GM19324 (cell line): Measurements from ENCODE around the gene ERCC8.
"Not testable (repeated sequence)": the region's sequence is repeated elsewhere in the genome, so short reads cannot be mapped to it uniquely, and the experiment has no call there.

Experiments
- ATAC-seq: cut with Tn5 transposase; IDR thresholded peaks from one replicate; pipeline ENCODE4 v1.9.1; 2021; ENCODE audit warnings: mild to moderate bottlenecking, moderate library complexity; ENCODE audit not compliant: unreplicated experiment, low FRiP score

The ERCC8 gene

DNA sequence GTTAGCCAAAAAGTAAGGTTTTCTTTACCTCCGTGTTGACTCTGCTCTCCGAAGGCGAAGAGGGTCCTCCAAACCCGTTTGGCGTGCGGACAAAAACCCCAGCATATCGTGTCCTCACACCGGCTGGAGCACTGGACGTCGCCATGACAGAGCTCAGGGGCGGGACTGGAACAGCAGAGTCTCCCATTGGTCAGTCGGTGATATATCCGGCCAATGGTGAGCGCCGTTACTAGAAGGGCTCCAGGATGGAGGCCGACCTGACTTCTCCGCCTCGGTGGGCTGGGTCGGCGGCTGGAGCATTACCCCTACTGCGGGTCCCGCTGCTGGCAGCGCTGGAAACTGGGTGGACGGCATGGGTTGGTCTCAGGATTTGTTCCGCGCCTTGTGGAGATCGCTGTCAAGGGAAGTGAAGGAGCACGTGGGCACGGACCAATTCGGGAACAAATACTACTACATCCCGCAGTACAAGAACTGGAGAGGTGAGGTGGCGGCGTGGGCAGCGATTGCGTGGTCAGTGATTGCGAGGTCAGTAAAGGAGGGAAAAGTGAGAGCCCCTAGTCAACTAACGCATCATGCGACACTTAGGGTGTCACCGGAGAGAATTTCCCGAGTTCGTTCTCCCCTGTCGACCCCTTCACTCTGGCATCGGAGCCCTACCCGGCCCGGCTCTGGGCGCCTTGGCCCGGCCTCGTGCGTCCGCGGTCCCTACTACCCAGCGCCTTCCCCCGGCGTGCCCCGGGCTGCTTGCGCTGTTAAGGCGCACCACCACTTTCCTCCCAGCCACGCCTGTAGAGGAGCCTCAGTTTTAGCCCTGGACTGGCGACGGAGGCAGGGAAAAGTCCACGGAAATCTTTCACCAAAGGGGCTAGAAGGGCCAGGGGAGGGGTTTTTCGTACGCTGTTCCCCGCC lies at the start of gene ERCC8, which contains the start of gene NDUFAF2:
ERCC8 (minus strand) TSS at position 167 of the 909 bp plus-strand sequence; CDS start at position 105, 62 bp downstream.
NDUFAF2 (plus strand) TSS at position 302 of the 909 bp plus-strand sequence; CDS start at position 353, 51 bp downstream.
- peak; percentile 100 for ATAC-seq

- ATAC-seq = no peak
These were observed 49.2 kb upstream of the ERCC8 start for GRCh38 chr5:60993875-60994571.

- ATAC-seq = no peak
These were observed 48.6 kb upstream of the ERCC8 start for GRCh38 chr5:60993425-60993824.

DNA sequence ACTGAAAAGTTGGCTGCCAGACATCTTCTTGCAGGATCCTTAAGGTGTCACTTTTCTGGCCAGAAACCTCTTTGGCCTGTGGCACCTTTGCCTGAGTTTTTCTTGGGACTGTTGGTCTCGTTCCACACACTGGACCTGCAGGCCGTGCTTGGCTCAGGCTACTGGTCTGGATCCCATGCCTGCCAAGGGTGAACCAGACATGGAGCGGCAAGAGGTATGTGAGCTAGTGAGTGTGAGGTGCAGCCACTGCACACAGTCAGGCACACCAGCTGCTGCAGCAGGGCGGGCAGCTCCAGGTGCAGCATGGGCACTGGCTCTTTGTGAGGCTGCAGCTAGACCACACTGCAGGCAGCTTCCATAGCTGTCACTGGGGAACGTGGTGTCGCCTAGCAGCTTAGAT lies 48.0 kb upstream of the ERCC8 start:
- no peak for ATAC-seq

- ATAC-seq = no peak
These were observed 44.9 kb upstream of the ERCC8 start for GRCh38 chr5:60989790-60990189.

GRCh38 chr5:60982127-60982526 lies 37.3 kb upstream of the ERCC8 start:
- ATAC-seq = not testable (repeated sequence)

DNA sequence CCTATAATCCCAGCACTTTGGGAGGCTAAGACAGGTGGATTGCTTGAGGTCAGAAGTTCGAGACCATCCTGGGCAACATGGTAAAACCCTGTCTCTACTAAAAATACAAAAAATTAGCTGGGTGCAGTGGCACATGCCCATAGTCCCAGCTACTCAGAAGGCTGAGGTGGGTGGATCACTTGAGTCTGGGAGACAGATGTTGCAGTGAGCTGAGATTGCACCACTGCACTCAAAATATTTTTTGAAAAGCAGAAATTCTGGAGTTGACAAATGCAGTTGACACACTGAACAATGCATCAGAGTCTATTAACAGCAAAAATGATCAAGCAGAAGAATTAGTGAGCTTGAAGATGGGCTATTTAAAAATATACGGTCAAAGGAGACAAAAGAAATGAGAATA lies 35.6 kb upstream of the ERCC8 start:
- no peak for ATAC-seq

DNA sequence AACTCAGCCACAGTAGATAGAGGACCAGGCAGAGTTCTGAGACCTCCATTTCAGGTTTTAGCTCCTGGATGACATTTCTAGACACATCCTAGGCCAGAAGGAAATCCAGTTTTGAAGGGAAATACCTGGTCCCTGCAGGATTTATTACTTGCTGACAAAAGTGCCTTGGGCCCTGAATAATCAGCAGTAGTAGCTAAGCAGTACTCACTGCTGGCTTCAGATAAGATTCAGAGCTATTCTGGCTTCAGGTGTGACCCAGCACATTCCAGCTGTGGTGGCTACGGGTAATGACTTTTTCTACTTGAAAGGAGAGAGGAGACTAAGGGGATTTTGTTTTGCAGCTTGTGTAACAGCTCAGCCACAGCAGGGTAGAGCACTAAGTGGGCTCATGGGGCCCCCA lies 34.1 kb upstream of the ERCC8 start:
- no peak for ATAC-seq

DNA sequence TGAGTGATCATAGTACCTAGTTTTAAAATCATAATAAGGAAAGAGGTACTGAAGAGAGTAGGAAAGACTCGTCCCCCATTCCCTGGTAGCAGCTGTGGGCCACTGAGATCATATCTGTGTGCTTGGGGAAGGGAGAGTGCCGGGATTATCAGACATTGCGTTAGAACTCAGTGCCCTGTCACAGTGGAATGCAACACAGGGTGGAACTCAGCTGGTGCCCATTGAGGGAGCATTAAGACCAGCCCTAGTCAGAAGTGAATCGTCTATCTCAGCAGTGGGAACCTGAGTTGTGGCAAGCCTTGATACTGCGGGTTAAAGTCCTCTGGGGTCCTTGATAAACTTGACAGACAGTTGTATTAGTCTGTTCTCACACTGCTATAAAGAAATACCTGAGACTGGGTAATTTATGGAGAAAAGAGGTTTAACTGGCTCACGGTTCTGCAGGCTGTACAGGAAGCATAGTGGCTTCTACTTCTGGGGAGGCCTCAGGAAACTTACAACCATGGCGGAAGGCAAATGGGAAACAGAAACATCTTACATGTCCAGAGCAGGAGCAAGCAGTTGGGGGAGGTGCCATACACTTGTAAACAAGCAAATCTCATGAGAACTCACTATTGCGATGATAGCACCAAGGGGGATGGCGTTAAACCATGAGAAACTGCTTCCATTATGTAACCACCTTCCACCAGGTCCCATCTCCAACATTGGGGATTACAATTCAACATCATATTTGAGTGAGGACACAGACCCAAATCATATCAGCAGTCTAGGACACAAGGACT lies 33.3 kb upstream of the ERCC8 start:
- no peak for ATAC-seq

DNA sequence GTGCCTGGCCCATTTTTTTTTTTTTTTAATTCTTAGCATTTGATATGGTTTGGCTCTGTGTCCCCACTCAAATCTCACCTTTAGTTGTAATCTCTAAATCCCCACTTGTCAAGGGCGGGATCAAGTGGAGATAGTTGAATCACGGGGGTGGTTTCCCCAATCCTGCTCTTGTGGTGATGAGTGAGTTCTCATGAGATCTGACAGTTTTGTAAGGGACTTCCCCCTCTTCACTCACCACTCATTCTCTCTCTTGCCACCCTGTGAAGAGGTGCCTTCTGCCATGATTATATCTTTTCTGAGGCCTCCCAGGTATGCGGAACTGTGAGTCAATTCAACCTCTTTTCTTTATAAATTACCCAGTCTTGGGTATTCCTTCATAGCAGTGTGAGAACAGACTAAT lies 27.4 kb upstream of the ERCC8 start:
- ATAC-seq = no peak

DNA sequence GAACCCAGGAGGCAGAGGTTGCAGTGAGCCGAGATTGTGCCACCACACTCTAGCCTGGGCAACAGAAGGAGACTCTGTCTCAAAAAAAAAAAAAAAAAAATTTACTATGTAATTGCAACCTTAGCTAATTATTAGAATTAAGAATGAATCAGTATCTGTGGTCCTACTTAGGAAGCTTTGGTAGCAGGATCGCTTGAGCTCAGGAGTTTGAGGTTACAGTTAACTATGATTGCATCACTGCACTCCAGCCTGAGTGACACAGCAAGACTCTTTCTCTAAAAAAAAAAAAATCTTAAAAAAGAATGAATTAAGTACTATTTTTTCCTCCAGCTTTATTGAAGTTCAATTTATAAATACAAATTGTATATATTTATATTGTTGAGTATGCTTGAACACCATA lies 16.8 kb upstream of the ERCC8 start:
- no peak for ATAC-seq

GRCh38 chr5:60960591-60960990 lies 15.7 kb upstream of the ERCC8 start:
- ATAC-seq = no peak

DNA sequence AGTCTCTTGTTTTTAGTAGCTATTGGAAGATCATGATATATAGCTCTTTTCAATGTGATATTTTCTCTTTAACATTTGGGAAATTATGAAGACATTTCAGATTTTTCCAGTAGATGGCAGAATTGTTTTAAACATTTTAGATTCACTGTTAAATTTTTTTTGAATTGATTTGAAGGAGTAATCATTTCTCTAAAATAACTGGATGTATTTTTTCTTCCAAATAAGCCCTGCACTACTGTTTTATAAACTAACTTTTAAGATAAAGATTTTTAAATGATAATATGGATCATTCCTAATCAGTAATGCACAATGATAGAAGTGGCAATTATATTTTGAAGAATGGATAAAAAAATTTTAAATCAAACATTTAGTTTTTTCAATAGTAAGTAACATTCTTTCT lies 14.3 kb upstream of the ERCC8 start:
- ATAC-seq = no peak

DNA sequence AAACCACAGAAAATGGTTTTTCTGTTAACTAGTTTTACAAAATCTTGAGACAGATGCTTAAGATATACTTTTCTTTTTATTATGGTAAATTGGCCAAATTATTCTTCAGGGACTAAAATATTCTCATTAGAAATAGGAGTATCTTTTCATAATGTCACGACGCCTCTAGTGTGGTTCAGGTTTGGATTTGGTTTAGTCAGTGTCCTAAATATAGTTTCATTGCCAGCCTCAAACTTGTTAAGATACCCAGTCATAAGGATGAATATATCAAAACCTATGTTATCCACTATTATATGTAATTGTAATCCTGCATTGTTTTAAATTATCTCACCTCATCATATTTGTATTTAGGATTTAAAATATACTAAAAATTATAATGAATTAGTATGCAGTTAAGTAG lies 13.8 kb upstream of the ERCC8 start:
- no peak for ATAC-seq

DNA sequence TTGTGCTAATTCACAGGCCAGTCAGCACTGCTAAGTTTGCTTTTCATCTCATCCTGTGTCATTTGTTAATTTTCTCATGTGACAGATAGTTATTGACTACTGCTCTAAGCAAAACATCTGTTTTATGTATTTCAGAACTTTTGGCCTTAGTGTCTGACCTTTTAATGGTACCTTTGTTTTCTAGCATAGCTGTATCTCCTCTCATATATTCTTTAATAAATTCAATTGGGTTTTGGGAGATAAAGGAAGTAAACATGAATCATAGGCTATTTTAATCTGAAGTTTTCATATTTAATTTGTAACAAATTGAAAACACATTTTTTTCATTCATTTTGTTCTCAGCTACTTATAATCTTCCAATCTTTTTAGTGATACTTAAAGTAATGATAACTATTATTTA lies 13.2 kb upstream of the ERCC8 start:
- no peak for ATAC-seq

DNA sequence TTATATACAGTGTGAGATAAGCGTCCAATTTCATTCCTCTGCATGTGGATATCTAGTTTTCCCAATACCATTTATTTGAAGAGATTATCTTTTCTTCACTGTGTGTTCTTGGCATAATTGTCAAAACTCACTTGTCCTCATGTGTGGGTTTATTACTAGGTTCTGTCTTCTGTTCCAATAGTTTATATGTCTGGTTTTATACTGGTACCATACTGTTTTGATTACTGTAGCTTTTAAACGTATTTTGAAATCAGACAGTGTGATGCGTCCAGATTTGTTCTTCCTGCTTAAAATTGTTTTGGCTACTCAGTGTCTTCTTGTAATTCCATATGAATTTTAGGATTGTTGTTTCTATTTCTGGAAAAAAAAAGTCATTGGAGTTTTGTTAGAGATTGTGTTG lies 10.4 kb upstream of the ERCC8 start:
- ATAC-seq = no peak

DNA sequence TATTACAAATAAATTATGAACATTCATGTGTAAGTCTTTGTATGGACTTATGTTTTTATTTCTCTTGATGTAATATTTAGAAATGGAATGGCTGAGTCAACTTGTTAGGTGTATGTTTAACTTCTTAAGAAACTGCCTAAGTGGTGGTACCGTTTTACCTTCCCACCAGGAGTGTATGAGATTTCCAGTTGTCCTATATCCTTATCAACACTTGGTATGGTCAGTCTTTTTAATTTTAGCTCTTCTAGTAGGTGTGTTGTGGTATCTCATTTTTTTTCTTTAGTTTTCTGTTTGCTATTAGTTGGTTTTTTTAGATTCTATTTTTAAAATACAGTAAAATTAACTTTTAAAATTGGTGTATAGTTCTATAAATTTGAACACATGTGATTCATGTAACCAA lies 3.9 kb upstream of the ERCC8 start:
- ATAC-seq = no peak

- peak; percentile 30 for ATAC-seq
These were observed 930 bp upstream of the ERCC8 start for GRCh38 chr5:60945813-60946187.

DNA sequence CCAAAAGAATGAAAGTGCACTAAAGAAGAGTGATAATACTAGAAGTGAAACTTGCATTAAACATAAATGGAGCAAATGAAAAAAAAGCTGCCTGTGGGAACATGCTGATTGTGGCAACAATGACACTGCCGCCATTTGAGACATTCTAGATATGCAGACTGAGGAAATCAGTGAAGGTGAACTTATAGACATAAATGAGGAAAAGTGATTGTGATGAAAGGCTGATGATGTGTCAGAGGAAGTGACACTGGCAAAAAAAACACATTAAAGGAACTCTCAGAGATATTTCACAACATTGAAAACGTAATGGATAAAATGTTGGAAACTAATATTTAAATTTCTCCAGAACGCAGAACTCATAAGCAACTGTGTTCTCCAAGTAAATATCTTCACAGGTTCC lies 1.2 kb downstream of the ERCC8 start:
- ATAC-seq = no peak

- ATAC-seq = no peak
These were observed 15.8 kb downstream of the ERCC8 start for GRCh38 chr5:60929024-60929423.

DNA sequence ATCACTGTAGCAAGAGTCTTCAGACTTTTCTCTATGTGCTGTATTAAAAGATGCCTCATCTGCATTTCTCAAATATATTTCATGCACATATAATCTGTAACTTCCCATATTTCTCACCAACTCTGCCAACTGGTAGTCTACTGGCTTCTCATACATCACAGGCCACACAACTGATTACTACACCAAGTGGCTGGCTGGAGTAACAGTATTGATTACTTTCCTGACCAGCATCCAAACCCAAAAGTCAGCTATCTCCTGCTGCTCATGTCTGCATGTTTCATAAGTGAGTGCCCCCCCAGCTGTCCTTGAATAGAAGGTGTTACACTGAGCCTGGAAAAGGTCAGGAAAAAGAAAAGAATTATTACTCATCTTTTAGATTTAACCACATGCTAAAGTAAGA lies 17.4 kb downstream of the ERCC8 start:
- no peak for ATAC-seq
